ENCODE data around the gene FAAP20.
A peak's percentile ranks its signal among the peaks of the same experiment; 100 is the strongest.

FAAP20 gene

DNA sequence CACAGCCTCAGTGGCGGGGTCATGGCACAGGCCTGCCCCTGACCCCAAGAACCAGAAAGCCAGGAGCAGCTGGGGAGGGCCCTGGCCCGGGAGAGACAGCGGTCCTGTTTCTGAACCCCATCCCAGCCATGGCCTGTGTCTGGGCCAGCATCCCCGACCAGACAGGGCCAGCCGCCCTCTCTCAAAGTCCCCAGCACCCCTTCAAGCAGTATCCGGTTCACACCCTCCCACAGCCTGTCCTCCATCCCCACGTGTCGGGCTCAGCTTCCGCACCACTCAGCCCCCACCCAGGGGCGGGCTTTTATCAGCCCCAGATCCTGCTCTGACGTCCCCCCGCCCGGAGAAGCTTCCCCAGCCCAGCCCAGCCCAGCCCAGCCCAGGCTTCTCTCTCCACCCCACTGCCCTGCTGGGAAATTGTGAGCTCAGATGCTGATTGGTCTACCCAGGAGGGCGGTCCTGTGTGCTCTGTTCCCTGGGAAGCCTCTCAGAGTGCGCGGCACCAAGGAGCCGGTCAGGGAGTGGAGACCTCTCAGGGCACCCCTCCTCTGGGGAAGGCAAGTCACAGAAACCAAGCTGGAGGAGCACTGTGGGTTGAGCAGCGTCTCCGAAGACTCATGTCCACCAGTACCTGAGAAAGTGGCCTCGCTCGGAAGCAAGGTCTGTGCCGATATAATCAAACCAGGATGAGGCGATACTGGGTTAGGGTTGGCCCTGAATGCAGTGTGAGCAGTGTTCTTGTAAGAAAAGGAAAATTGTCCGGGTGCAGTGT is 4.7 kb upstream of the FAAP20 start:
- peak; percentile 90 for DNase-seq
- H3K9me3 ChIP-seq: no peaks in the 10 kb centered on the region
- no peaks in the 10 kb centered on the region for H3K27me3 ChIP-seq
- H3K4me1 ChIP-seq: peaks cover 9% of the 10 kb centered on the region
- TF ChIP-seq, protein P1, sequence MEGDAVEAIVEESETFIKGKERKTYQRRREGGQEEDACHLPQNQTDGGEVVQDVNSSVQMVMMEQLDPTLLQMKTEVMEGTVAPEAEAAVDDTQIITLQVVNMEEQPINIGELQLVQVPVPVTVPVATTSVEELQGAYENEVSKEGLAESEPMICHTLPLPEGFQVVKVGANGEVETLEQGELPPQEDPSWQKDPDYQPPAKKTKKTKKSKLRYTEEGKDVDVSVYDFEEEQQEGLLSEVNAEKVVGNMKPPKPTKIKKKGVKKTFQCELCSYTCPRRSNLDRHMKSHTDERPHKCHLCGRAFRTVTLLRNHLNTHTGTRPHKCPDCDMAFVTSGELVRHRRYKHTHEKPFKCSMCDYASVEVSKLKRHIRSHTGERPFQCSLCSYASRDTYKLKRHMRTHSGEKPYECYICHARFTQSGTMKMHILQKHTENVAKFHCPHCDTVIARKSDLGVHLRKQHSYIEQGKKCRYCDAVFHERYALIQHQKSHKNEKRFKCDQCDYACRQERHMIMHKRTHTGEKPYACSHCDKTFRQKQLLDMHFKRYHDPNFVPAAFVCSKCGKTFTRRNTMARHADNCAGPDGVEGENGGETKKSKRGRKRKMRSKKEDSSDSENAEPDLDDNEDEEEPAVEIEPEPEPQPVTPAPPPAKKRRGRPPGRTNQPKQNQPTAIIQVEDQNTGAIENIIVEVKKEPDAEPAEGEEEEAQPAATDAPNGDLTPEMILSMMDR (IDR thresholded peaks at IDR 0.05; ENCODE audit: low read depth, low read length): 0 out of 2 replicates have a peak, but pooled peaks have one; percentile 5
- H3K4me3 ChIP-seq (ENCODE audit: low read depth, low read length): peak overlapping the region; percentile 75
- no peaks in the 10 kb centered on the region for H3K36me3 ChIP-seq

DNA sequence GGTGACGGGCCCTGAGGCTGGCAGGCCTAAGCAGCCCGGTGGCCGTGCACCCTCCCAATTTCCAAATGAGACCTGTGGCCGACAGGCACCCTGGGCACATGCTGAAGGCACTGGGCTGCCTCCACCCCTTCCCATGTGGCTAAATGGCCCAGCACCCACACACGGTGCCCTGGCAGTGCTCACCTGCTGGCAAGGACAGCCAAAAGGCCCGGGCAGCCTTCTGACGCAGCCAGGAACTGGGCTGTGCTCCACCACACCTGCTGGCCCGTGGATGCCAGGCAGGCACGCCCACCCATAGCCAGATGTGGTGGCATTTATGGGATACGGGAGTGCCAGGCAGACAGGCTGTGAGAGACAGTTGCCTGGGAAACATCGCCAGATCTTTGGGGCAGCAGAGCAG is 4.0 kb upstream of the FAAP20 start:
- peak; percentile 8 for DNase-seq
- Histone ChIP-seq H3K27me3 (no peaks in the 10 kb centered on the region), H3K36me3 (no peaks in the 10 kb centered on the region), H3K4me3 (ENCODE audit: low read depth, low read length) (no peak overlapping the region), H3K9me3 (no peaks in the 10 kb centered on the region), H3K4me1 (peaks cover 7% of the 10 kb centered on the region)
- TF ChIP-seq, protein P1 (IDR thresholded peaks at IDR 0.05; ENCODE audit: low read depth, low read length): no peak

DNA sequence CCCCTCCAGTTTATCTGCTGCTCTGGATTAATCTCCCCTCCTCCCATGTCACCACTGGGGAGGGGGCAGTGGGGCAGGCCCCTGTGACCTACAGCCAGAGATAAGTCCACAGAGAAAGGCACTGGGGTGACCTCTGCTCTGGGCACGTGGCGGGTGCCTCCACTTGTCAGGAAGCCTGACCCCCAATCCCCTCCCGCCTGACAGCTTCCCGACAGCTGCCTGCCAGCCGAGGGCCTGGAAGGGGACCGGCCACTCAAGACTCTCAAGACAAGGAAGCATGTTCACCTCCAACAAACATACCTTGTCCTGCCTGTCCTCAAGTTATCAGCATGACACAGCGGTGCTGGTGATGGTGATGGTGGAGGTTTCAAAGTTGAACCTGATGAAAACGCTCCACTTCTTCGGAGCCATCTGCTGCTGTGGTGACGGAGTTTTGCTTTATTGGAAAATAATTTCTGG is 3.2 kb upstream of the FAAP20 start:
- Histone ChIP-seq H3K4me3 (ENCODE audit: low read depth, low read length) (no peak overlapping the region), H3K4me1 (peaks cover 7% of the 10 kb centered on the region), H3K36me3 (no peaks in the 10 kb centered on the region), H3K9me3 (no peaks in the 10 kb centered on the region), H3K27me3 (no peaks in the 10 kb centered on the region)
- TF ChIP-seq, protein P1 (IDR thresholded peaks at IDR 0.05; ENCODE audit: low read depth, low read length): no peak
- no peak for DNase-seq

DNA sequence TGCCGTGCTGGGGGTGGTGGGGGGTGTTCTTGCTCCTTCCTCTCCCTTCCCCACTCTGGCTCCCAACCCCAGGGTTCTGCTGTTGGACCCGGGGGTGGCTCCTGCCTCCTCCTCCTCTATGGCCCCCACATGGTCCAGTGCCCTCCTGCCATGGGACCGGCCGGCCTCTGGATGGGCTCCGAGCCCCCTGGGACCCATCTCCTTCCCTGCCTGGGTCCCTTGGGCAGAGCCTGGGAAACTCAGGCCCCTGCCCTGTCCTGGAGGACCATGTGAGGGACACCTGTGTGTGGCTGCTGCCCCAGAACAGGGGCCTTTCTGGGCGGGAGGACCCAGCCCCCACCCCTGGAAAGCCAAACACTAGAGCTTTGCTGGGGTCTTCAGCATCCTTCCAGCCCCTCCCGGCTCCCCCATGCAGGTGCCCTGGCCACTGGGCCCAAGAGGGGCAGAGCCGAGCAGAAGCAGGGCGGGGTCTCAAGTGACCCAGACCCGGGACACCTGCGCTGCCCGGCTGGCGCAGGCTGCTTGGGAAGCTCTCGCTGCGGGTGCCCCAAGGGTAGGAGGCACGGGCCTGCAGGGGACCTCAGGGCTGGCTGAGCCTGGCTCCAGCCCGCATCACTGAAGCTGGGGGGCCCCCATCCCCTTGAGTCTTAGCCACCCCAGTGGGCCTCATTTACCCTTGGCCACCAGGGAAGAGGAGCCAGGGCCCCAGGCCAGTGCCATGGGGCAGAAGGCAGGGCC is 2.5 kb upstream of the FAAP20 start:
- peaks cover 7% of the 10 kb centered on the region for H3K4me1 ChIP-seq
- no peak overlapping the region for H3K4me3 ChIP-seq (ENCODE audit: low read depth, low read length)
- H3K9me3 ChIP-seq: no peaks in the 10 kb centered on the region

DNA sequence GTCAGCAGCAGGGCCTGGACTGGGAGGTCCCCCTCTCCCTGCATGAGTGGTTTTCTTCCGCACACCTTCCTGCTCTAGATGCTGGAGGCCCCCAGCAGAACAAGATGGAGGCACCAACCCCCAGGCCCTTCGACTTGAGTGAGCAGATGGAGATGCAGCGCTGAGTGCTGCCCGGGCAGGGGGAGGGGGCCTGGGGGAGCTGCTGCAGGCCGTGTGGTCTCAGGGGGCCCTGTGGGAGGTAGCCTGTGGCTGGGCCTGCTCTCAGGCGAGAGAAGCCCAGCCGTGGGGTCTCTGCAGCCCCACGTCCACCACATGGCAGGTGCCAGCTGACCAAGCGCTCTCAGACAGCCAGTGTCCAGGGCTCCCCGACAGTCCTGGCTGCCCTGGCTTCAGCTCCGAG is 1.2 kb upstream of the FAAP20 start:
- no peaks in the 10 kb centered on the region for H3K9me3 ChIP-seq
- H3K36me3 ChIP-seq: no peaks in the 10 kb centered on the region
- DNase-seq: no peak
- no peaks in the 10 kb centered on the region for H3K27me3 ChIP-seq
- peaks cover 7% of the 10 kb centered on the region for H3K4me1 ChIP-seq
- H3K4me3 ChIP-seq (ENCODE audit: low read depth, low read length): no peak overlapping the region
- TF ChIP-seq, protein P1 (IDR thresholded peaks at IDR 0.05; ENCODE audit: low read depth, low read length): no peak

More for the DNA sequence above, 2.5 kb upstream of the FAAP20 start:
- H3K27me3 ChIP-seq: no peaks in the 10 kb centered on the region
- H3K36me3 ChIP-seq: no peaks in the 10 kb centered on the region
- TF ChIP-seq, protein P1 (IDR thresholded peaks at IDR 0.05; ENCODE audit: low read depth, low read length): no peak
- DNase-seq: peak; percentile 8
